Keratinocyte (primary cell): Measurements from ENCODE around the gene APBB2. TPM values are rescaled to one million over a fixed set of nuclear protein-coding genes. Genes with fewer than 3 reads are reported as not detected.

Experiments
- DNase-seq: peaks from one replicate; pipeline ENCODE4 v3.0.0-alpha.2; 2011; ENCODE audit warnings: low read depth, missing footprints, low spot score
- FAIRE-seq: peaks from 2 replicates; lab custom pipeline; 2011; peaks lifted over from hg19 to GRCh38; lab: Jason Lieb, UNC
- H2AFZ ChIP-seq: 2 replicates; pipeline ENCODE4 v1.6.0; 2012; ENCODE audit warnings: low read length, control low read depth, inconsistent platforms; ENCODE audit not compliant: control insufficient read depth
- H3K27ac ChIP-seq: 2 replicates; pipeline ENCODE4 v1.5.1; 2011; ENCODE audit warnings: low read length; ENCODE audit not compliant: control insufficient read depth, insufficient read depth
- H3K27me3 ChIP-seq: 3 replicates; pipeline ENCODE4 v1.6.0; 2011; ENCODE audit warnings: low read length; ENCODE audit not compliant: control insufficient read depth, insufficient read depth; ENCODE audit errors: extremely low read depth
- H3K36me3 ChIP-seq, 2 experiments: 2 replicates in 1 of 2; 3 replicates in 1 of 2; pipeline ENCODE4 v1.5.1; 2011; ENCODE audit warnings: low read length in 2 of 2, mild to moderate bottlenecking in 1 of 2; ENCODE audit not compliant: control insufficient read depth in 2 of 2, insufficient read depth in 2 of 2; ENCODE audit errors: extremely low read depth in 1 of 2
- H3K4me1 ChIP-seq: 3 replicates; pipeline ENCODE4 v1.5.1; 2011; ENCODE audit warnings: low read length; ENCODE audit not compliant: control insufficient read depth, insufficient read depth; ENCODE audit errors: extremely low read depth
- H3K4me2 ChIP-seq: 3 replicates; pipeline ENCODE4 v1.6.0; 2011; ENCODE audit warnings: low read depth, low read length; ENCODE audit not compliant: control insufficient read depth, insufficient read depth; ENCODE audit errors: extremely low read depth
- H3K4me3 ChIP-seq, 3 experiments: fragments of 200-600 bp in 1 of 3; sonication (generic) in 1 of 3; 2 replicates in 2 of 3; 3 replicates in 1 of 3; pipeline ENCODE4 v1.5.1; 2011 to 2016; ENCODE audit warnings: low read length in 3 of 3, mild to moderate bottlenecking in 3 of 3, control low read depth in 2 of 3, inconsistent platforms in 1 of 3, low read depth in 1 of 3, mixed read lengths in 1 of 3, mixed run types in 1 of 3, moderate library complexity in 1 of 3; ENCODE audit not compliant: control insufficient read depth in 2 of 3, insufficient read depth in 2 of 3; ENCODE audit errors: extremely low read depth in 1 of 3
- H3K79me2 ChIP-seq: 2 replicates; pipeline ENCODE4 v1.6.0; 2012; ENCODE audit warnings: low read length; ENCODE audit not compliant: control insufficient read depth, insufficient read depth
- H3K9ac ChIP-seq: 3 replicates; pipeline ENCODE4 v1.6.0; 2011; ENCODE audit warnings: low read length; ENCODE audit not compliant: control insufficient read depth, insufficient read depth; ENCODE audit errors: extremely low read depth
- H3K9me1 ChIP-seq: 3 replicates; pipeline ENCODE4 v1.6.0; 2011; ENCODE audit warnings: low read length; ENCODE audit not compliant: control insufficient read depth, insufficient read depth; ENCODE audit errors: extremely low read depth
- H3K9me3 ChIP-seq: 2 replicates; pipeline ENCODE4 v1.5.1; 2012; ENCODE audit warnings: low read depth, low read length; ENCODE audit not compliant: control insufficient read depth
- H4K20me1 ChIP-seq: 3 replicates; pipeline ENCODE4 v1.6.0; 2011; ENCODE audit warnings: low read length; ENCODE audit not compliant: control insufficient read depth, insufficient read depth; ENCODE audit errors: extremely low read depth
- EZH2 ChIP-seq: IDR thresholded peaks from one replicate; pipeline ENCODE4 v1.6.1; 2012; ENCODE audit warnings: inconsistent platforms, mild to moderate bottlenecking, low read length, moderate library complexity
- dilution Hi-C: fragments of 300-500 bp; cut with MboI; formaldehyde crosslinking; loops from one replicate; pipeline ENCODE4 v1.7.0; 2020; ENCODE audit warnings: low sequenced_read_pairs; ENCODE audit not compliant: extremely low pct_ligation_motif_present
- polyA plus RNA-seq, 5 experiments: library from polyadenylated mRNA; depleted of rRNA in 3 of 5; stranded (reverse) in 3 of 5; stranded (forward) in 1 of 5; unstranded in 1 of 5; fragments of >200 nt; gene quantifications; 1 replicate in 1 of 5; 2 replicates in 3 of 5; 3 replicates in 1 of 5; pipeline versions ENCODE4 v1.2.1 to v1.2.3, GENCODE V29; 2011 to 2012; ENCODE audit warnings: missing spikeins in 2 of 5, low read depth in 1 of 5, low replicate concordance in 1 of 5
- TF ChIP-seq, protein P1 (sequence below), 3 experiments: IDR thresholded peaks in 1 of 3; conservative IDR thresholded peaks in 1 of 3; optimal IDR thresholded peaks in 1 of 3; 2 replicates in 2 of 3; 3 replicates in 1 of 3; pipeline versions ENCODE3 to v1.5.1; 2011; ENCODE audit warnings: low read length in 3 of 3, mild to moderate bottlenecking in 3 of 3, moderate library complexity in 2 of 3, control low read depth in 1 of 3, inconsistent platforms in 1 of 3; ENCODE audit not compliant: insufficient read depth in 2 of 3; ENCODE audit errors: extremely low read depth in 1 of 3

APBB2 gene
- polyA plus RNA-seq, 1 donor (not counting 4 experiments of a cell fraction or from before 2014, with no cell fraction given) = 57.3 TPM

DNA sequence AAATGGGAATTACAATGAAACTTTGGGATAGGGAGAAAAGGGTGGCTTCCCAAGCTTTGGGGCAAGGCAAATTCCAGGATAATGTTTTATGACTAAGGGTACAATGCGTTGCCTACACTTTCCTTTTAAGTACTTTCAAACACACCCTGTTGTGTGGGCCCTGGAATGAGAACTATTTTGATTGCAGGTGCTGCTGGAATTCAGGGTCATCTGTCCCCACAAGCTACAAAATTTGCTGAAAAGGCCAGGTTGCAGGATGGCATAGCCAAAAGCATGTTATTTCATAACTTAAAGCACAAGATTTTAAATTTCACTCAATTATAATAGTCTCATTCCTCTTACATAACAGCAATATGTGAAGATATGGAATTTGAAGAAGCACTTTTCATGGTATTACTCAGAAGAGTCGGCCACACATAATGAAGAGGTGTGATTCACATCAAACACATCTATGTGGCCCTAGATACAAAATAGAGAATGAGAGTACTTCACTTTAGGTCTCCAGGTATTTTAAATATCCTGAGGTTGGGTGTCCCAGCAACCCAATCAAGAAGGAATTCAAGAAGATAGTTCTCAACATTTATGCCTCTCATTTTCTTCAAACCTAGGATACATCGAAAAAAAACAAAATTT, 89.3 kb downstream of the APBB2 start:
- Histone ChIP-seq H3K9ac (no peak overlapping the region), H3K4me3 (no peak overlapping the region), H4K20me1 (no peaks in the 10 kb centered on the region), H3K9me3 (no peaks in the 10 kb centered on the region), H3K9me1 (no peaks in the 10 kb centered on the region), H3K27me3 (no peaks in the 10 kb centered on the region), H3K4me1 (peaks cover 40% of the 10 kb centered on the region), H2AFZ (no peak overlapping the region), H3K79me2 (peaks cover 62% of the 10 kb centered on the region), H3K4me2 (peak overlapping the region; percentile 59), H3K36me3 (peaks cover 0 to 1% of the 10 kb centered on the region in 2 experiments), H3K27ac (peak overlapping the region; percentile 77)
- dilution Hi-C loops = no loop called here
- DNase-seq (no peak), FAIRE-seq (peak; percentile 60)
- TF ChIP-seq, protein P1, sequence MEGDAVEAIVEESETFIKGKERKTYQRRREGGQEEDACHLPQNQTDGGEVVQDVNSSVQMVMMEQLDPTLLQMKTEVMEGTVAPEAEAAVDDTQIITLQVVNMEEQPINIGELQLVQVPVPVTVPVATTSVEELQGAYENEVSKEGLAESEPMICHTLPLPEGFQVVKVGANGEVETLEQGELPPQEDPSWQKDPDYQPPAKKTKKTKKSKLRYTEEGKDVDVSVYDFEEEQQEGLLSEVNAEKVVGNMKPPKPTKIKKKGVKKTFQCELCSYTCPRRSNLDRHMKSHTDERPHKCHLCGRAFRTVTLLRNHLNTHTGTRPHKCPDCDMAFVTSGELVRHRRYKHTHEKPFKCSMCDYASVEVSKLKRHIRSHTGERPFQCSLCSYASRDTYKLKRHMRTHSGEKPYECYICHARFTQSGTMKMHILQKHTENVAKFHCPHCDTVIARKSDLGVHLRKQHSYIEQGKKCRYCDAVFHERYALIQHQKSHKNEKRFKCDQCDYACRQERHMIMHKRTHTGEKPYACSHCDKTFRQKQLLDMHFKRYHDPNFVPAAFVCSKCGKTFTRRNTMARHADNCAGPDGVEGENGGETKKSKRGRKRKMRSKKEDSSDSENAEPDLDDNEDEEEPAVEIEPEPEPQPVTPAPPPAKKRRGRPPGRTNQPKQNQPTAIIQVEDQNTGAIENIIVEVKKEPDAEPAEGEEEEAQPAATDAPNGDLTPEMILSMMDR (optimal IDR thresholded peaks at IDR 0.05 in 1 of 3, IDR thresholded peaks at IDR 0.05 in 1 of 3, conservative IDR thresholded peaks at IDR 0.05 in 1 of 3; ENCODE audit: extremely low read depth in 1 of 3, insufficient read depth in 2 of 3, low read length in 3 of 3) = no peak
- no peak for TF ChIP-seq EZH2

DNA sequence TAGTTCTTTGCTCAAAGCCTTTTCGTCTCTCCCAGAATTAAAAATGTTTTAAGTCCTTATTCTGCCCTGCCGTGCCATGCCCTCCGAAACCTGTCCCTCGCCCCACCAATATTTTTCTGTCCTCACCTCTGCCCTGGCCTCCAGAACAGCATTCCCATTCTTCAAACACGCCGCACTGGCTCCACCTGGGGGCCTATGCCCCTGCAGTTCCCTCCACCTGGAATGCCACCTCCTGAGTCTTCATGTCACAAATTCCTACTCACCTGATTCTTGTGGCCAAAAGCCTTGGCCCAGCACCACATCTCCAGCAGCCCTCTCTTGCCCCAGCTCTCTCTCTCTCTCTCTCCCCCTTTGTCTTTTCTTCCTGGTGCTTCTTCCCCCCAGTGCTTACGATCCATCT, 91.6 kb downstream of the APBB2 start:
- Histone ChIP-seq H4K20me1 (no peaks in the 10 kb centered on the region), H3K9me1 (no peaks in the 10 kb centered on the region), H3K27ac (no peak overlapping the region), H3K4me3 (no peak overlapping the region), H3K9ac (no peak overlapping the region), H3K36me3 (peaks cover under 1 to 1% of the 10 kb centered on the region in 2 experiments), H2AFZ (no peak overlapping the region), H3K27me3 (no peaks in the 10 kb centered on the region), H3K4me2 (no peak overlapping the region), H3K9me3 (no peaks in the 10 kb centered on the region), H3K79me2 (peaks cover 58% of the 10 kb centered on the region), H3K4me1 (peaks cover 55% of the 10 kb centered on the region)
- FAIRE-seq (no peak), DNase-seq (no peak)
- dilution Hi-C loops = no loop called here
- TF ChIP-seq EZH2 = no peak
- TF ChIP-seq, protein P1 (optimal IDR thresholded peaks at IDR 0.05 in 1 of 3, IDR thresholded peaks at IDR 0.05 in 1 of 3, conservative IDR thresholded peaks at IDR 0.05 in 1 of 3; ENCODE audit: extremely low read depth in 1 of 3, insufficient read depth in 2 of 3, low read length in 3 of 3) = no peak
